Fibroblast of lung (primary cell): ENCODE results near the gene PIK3CA.

Source experiments
- CTCF ChIP-seq, 2 donors: IDR thresholded peaks in 1 of 2; conservative IDR thresholded peaks in 1 of 2; 1 replicate in 1 of 2; 2 replicates in 1 of 2; pipeline ENCODE4 v1.5.1; 2011 to 2012; ENCODE audit warnings: low read length in 2 of 2, control low read depth in 1 of 2, inconsistent platforms in 1 of 2, low read depth in 1 of 2, mild to moderate bottlenecking in 1 of 2
- EZH2 ChIP-seq: IDR thresholded peaks from 2 replicates; pipeline ENCODE4 v1.5.1; 2012; ENCODE audit warnings: low read length, control low read depth, mild to moderate bottlenecking; ENCODE audit errors: missing control alignments

- TF ChIP-seq EZH2 (no peak), CTCF (conservative IDR thresholded peaks at IDR 0.05 in 1 of 2, IDR thresholded peaks at IDR 0.05 in 1 of 2; ENCODE audit: low read depth in 1 of 2, low read length in 2 of 2) (no peak)
Measured at GRCh38 chr3:179172546-179172945, 24.4 kb downstream of the PIK3CA start.
